Fibroblast of skin of right biceps (primary cell): ENCODE data around the gene FAM216B.

ENCODE experiments used
- DNase-seq: peaks from one replicate; pipeline ENCODE4 v3.0.0-alpha.2; 2013

Gene FAM216B

GRCh38 chr13:42788601-42789000 lies 7.2 kb downstream of the FAM216B start:
- DNase-seq, result no peak

GRCh38 chr13:42792154-42792553 lies 10.8 kb downstream of the FAM216B start:
- DNase-seq, result no peak

DNA sequence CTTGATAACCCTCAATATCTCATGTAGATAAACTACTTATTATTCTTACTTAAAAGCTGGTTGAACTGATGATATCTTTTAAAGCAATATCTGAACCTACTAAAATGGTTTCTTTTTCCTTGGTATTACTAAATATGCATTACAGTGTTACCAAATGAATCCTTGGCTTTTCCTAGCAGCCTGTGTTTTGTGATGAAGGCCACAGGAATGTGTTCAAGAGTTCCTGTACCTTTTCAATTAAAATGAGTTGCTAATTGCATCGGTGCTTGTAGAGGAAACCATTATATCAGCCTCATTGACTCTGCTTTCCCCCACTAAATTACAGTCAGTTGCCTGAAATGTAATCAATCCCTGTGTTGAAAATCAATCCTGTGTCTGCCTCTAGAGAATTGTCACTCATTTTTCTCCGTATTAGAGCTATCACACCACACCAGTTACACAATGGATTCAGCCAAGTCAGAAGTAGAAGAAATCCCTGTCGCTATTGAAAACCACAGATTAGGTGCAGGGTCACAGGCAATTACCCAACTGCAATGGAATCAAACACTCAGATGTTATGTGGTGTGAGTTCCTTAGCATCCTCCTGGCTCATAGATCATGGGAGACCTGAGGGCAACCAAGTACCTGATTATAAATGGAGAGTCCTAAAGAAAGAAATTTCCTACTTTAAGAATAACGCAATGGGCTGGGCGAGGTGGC lies 13.3 kb downstream of the FAM216B start:
- peak; percentile 56 for DNase-seq

GRCh38 chr13:42795666-42796065 lies 14.3 kb downstream of the FAM216B start:
- no peak for DNase-seq

DNA sequence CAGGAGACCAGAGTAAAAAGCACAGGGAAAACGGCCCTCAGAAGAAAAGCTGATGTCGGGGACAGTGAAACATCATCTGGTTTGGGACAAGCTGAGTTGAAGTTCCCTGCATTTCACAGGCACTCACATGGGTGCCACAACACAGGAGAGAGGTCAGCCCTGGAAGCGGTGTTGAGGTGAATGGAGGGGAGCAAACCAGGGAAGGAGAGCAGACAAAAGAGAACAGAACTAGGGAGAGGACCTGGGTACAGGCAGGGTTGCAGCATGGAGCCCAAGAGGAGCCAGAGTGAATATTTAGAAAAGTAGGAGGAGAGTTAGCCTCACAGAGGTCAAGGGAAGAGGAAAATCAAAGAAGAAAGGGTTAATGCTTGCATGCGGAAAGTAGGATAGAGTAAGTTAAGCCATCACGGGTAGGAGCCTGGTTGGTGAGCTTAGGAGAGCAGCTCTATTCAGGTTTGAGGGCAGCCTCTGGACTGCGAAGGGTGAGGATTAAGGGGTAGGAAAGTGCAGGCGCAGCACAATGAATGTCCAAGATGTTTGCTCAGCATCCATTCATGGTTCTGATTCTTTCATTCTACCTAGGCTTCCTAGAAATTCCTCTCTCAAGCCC lies 15.5 kb downstream of the FAM216B start:
- no peak for DNase-seq

GRCh38 chr13:42798118-42798517 lies 16.7 kb downstream of the FAM216B start:
- no peak for DNase-seq

DNA sequence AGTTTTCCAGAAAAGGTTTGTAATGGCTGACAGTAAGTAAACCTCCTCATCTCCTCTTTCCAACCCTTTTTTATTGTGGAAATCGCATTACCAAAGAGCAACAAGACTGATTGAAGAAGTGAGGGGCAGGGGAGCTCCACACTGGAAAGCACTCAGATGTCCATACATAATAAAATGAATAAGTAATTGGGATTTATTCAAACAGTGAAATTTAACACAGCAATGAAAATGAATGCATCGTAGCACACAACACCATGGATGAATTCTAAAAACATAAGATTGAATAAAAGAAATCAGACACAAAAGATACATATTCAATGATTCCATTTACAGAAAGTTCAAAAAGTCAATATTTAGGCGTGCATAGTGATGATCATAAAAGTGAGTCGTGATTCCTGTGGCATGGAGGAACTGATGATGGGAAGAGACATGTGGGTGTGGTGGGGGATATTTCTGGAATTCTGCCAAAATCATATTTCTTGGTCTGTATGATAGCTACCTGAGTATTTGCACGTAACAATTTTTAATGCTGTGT lies 18.8 kb downstream of the FAM216B start:
- DNase-seq, result peak; percentile 49

- peak; percentile 76 for DNase-seq
Measured at GRCh38 chr13:42803563-42804204, 22.3 kb downstream of the FAM216B start.

DNA sequence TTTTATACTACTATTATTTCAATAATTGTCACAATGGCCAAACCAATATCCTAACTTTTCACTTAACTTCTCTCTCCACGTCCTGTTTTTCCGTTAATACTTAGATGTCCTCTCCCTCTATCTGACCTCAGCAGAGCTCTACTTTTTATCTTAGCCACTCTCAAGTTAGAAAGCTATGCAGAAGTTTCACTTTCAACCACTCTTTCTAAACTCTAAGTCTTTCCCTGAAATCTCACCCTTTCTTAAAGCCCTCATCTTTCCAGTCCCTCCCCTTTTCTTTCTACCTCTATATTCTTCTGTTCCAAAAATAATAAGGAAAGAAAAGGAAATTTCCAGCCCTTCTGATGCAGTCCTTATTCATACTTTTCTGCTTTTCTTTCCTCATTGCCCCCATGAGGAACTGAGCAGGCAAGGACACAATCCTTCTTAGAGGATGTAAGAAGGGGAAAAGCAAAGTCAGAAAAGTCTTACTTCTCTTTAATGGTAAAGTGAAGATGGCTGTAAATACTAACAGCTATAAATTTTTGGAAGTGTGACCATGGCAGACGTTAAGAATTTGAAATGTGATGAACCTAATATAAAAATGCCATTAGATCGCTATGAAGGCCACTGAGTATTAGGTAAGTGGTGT lies 23.0 kb downstream of the FAM216B start:
- DNase-seq, result no peak

DNA sequence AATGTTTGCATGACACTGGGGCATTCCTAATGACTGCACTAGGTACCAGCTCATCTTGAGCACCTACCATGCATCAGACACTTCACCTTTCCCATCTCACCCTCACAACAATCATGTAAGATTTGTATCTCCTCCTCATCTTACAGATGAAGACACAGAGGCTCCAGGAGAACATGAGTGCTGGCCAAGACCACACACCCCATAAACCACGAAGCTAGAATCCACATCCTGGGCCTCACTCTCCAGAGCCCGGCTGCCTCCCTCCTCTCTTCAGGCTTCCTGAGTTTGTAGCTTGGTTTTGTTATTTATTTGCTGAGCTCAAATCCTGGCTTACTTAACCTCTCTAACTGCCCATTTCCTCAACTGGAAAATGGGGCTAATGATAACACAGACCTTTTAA lies 25.9 kb downstream of the FAM216B start:
- DNase-seq, result peak; percentile 79

- DNase-seq, result peak; percentile 86
Measured at GRCh38 chr13:42807866-42808265, 26.5 kb downstream of the FAM216B start.

DNA sequence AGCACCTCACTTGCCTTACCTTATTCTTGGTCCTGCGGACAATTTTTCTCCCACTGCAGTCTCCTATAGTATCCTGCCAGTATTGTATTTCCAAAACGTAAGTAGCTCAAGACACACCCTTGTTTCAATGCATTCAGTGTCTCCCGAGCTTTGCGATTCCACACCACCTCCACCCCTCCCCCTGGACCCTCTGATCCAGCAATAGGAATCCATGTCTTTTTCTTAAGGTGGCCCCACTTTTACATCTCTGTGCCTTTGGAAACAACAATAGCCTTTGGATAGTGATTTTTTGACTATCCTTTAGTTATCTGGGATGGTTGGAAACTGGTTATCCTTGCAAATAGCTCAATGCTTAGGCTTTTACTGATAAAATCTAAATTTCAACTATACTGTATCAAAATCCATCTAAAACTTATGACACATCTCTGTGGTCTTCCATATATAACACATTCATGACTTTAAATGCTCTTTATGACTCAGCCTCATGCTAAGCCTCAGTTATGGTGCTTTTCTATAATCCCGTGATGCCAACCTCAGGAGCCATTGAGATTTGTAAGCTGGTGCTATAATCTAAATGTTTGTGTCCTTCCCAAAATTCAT lies 27.1 kb downstream of the FAM216B start:
- peak; percentile 89 for DNase-seq

DNA sequence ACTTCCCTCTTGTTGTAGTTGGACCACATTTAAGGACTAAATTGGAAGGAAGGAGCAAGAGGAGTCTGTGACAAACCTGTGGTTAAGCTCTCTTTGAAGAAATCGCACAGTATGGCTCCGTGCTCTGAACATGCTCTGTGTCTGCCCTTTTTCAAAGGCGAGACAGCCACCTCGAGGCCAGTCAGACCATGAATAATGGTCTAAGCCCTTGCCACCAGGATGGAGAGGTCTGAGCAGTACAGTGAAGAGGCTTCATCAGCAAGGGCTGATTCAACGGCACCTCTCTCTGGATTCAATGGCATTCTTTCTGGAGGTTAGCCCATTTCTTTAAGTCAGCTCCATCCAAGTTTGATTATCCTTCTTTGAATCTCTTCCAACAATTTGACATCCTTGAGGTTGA lies 30.9 kb downstream of the FAM216B start:
- peak; percentile 79 for DNase-seq

DNA sequence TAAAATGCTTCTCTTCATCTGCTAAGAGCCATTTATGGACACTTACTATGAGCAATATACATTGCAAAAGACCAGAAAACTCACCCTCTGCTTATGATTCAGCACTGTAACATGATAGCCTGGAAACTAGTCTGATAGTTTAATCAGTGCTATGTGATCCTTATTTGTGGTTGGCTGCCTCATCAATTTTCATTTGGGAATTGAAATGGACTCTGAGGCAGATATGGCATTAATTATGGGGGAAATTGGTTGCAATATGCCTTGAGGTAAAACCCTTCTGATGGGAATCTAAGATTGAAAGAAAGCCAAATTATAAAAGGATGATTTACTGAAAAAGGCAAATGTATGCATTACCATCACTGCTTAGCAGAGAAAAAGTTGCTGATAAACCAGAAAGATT lies 33.5 kb downstream of the FAM216B start:
- DNase-seq, result peak; percentile 97

GRCh38 chr13:42815681-42816080 lies 34.3 kb downstream of the FAM216B start:
- peak; percentile 30 for DNase-seq

DNA sequence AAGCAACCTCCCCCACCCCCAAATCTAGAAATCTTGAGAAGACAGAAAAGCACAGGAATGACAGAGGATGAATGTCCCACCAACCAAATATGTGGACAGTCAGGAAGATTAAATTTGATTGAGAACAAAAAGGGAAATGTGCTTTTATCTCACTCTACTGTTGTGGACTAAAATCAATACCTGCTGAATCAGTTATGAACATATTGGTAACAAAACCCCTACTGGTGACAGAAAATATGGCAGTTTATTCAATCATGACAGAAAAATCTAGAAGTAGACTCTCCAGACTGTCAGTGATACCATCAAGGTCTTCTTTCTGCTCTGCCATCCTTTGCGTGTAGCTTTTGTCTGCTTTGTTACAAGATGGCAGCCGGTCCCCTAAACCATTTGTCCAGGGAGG lies 35.2 kb downstream of the FAM216B start:
- no peak for DNase-seq

- DNase-seq, result peak; percentile 52
Measured at GRCh38 chr13:42819687-42820086, 38.3 kb downstream of the FAM216B start.

DNA sequence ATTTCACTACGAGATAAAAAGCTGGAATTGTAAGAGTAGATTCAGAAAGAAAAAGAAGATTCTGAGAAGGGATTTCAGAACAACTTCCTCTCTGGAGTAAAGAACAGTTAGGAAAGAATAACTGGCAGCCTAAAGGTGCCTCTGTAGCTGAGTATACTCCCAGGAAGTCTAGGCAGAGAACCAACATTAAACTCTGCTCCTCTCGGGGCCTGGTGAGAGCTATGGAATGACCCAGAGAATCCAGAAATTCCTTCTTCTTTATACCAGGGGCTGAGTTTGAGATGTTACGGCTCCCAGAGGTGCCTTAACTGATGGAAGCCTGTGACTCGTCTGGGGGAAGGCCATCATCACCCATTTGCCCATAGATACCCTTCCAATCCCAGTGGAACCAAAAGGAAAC lies 39.1 kb downstream of the FAM216B start:
- DNase-seq, result peak; percentile 71

- peak; percentile 94 for DNase-seq
Measured at GRCh38 chr13:42821437-42821836, 40.1 kb downstream of the FAM216B start.

GRCh38 chr13:42832341-42833096 lies 51.1 kb downstream of the FAM216B start:
- DNase-seq, result peak; percentile 99

DNA sequence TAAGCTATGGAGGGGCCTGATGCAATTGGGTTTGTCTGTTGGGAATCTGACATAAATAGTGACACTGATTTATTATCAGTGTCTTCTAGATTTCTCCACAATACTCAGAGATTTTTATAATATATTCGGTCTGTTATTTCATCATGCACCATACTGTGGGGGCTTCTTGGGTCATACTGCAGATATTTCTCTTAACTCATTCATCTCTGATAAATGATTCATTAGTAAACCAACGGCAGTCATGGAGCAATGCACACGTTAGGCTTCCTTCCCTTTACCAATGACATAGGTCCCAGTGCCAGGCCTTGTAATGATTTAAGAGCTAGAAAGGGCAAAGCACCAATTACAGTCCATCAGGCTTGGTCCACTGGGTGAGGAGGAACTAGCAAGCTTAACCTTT lies 53.6 kb downstream of the FAM216B start:
- DNase-seq, result peak; percentile 57
